ENCODE results near the gene NAP1L1. TPM values are rescaled to one million over a fixed set of nuclear protein-coding genes. Genes with fewer than 3 reads are reported as not detected.

Gene NAP1L1
- total RNA-seq, 2 experiments from 2014 or later: 524 to 558 TPM

DNA sequence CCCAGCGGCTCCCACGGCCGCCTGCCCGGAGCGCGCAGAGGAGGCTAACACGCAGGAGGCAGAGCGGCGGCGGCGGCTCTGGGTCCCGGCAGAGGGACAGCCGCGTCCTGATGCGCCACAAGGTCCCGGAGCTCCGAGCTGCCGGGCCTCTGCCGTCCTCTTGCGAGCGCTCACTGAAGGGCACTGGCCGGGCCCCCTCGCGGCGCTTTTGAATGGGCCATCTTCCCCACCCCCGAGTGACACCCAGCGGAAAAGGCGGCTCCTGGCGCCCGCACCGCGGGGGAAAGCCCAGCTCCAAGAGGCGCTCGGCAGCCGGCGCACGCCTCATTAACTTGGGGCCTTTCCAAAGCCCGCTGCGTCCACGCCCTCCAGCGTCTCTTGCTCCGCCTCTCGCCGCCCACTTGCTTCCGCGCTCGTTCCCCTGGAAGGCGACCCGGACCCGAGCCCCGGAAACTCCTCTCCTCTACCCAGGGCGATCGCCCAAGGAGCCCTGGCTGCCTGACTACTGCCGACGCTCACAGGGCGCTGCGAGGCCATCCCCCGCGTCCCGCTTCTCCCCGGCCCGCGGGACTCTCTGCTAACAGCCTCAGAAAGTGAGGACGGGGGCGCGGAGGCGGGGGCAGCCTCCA is 53.0 kb downstream of the NAP1L1 start, which contains the start of gene PHLDA1:
TSS of gene PHLDA1 (minus strand) at position 363 of the 629 bp plus-strand sequence.
- Mint-ChIP-seq H3K4me3 (peak within 1 kb of the TSS; percentile 98), H3K4me1 (peaks cover 60% of the 10 kb centered on the region), H3K27me3 (peaks cover 3% of the 10 kb centered on the region), H3K9me3 (no peaks in the 10 kb centered on the region), H3K27ac (peak within 1 kb of the TSS; percentile 95), H3K36me3 (ENCODE audit: low read depth) (peaks cover 41% of the 10 kb centered on the region)
- ChIA-PET POLR2A (interaction anchor here (0.7 to 6.8 kb wide), 55 partner anchors 9 to 551 kb away, joined by 3 to 246 read pairs (median 4); partner anchors contain the start of genes BBS10, GLIPR1, KRR1 and NAP1L1), CTCF (interaction anchor here (0.8 to 6.1 kb wide), 39 partner anchors 9 to 640 kb away, joined by 3 to 72 read pairs (median 4); partner anchors contain the start of genes GLIPR1 and GLIPR1L2)
- peak; percentile 95 for DNase-seq

DNA sequence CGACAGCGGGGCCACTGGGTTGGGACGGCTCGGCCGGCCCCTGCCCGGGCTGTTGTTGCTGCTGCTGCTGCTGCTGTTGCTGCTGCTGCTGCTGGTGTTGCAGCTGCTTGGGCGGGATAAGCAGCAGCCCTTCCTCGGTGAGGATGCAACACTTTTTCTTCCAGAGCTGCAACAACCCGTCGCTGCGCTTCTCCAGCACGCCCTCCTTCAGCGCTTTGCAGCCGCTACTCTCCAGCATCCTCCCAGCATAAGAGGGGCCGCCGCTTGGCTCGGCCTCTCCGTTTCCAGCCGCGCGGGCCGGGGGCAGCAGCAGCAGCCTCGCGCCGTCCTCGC is 53.4 kb downstream of the NAP1L1 start:
- Mint-ChIP-seq H3K4me1 (peaks cover 65% of the 10 kb centered on the region), H3K27me3 (peaks cover 3% of the 10 kb centered on the region), H3K9me3 (no peaks in the 10 kb centered on the region), H3K4me3 (peak overlapping the region; percentile 98), H3K27ac (peak overlapping the region; percentile 95), H3K36me3 (ENCODE audit: low read depth) (peaks cover 46% of the 10 kb centered on the region)
- DNase-seq: no peak
- ChIA-PET CTCF (interaction anchor here (1.0 to 6.1 kb wide), 34 partner anchors 10 to 640 kb away, joined by 3 to 72 read pairs (median 5); partner anchors contain the start of genes GLIPR1 and GLIPR1L2), POLR2A (interaction anchor here (0.7 to 6.8 kb wide), 48 partner anchors 10 to 551 kb away, joined by 3 to 246 read pairs (median 4); partner anchors contain the start of genes BBS10, GLIPR1, KRR1 and NAP1L1)

DNA sequence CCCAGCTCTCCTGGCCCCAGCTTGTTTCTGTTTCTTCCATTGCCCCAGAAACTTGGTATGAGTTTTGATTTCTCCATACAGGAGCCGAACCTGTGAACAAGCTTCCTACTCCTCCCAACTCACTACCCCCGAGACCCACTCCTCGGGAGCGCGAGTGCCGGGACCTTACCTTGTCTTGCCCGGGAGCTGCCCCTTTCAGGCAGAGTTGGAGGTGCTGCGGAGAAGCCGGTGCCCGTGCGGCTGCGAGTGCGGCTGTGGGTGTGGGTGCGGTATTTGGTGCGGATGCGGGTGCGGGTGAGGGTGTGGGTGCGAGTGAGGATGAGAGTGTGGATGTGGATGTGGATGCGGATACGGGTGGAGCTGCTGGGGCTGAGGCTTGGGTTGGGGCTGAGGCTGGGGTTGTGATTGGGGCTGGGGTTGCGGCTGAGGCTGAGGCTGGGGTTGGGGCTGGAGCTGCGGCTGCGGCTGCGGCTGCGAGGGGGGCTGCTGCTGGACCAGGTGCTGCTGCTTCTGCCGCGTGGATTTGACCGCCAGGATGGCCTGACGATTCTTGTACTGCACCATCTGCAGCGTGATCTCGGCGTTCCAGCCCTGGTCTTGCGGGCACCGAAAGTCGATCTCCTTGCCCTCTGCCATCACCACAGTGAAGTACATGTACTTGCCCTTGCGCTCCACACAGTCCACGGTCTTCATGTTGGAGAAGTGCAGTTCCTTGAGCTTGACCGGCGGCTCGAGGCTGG is 54.0 kb downstream of the NAP1L1 start:
- Mint-ChIP-seq H3K9me3 (no peaks in the 10 kb centered on the region), H3K4me3 (peak overlapping the region; percentile 98), H3K36me3 (ENCODE audit: low read depth) (peaks cover 51% of the 10 kb centered on the region), H3K27me3 (peaks cover 3% of the 10 kb centered on the region), H3K27ac (peak overlapping the region; percentile 95), H3K4me1 (peaks cover 66% of the 10 kb centered on the region)
- POLR2A ChIA-PET: interaction anchor here (0.7 to 6.8 kb wide), 43 partner anchors 10 to 551 kb away, joined by 3 to 246 read pairs (median 5); partner anchors contain the start of genes BBS10, GLIPR1, KRR1 and NAP1L1
- CTCF ChIA-PET: interaction anchor here (0.6 to 6.1 kb wide), 34 partner anchors 10 to 639 kb away, joined by 3 to 72 read pairs (median 5); partner anchors contain the start of genes GLIPR1 and GLIPR1L2
- DNase-seq: peak; percentile 75

DNA sequence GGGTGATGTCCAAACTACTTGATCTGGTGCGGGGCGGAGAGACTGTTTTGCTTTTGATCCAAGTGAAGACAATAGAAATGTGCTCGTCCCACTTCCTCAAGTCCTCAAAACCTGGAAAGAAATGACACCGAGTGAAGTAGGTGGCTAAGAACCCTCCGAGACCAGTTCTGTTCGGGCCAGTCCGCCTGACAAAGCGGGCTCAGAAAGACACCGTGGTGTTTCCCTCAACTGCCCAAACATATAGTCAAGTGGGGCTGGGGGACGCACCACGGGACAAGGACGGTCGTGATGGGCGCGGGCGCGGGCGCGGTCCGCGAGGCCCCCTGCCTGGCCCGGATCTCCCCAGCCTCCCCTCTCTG is 54.5 kb downstream of the NAP1L1 start:
- Mint-ChIP-seq H3K9me3 (no peaks in the 10 kb centered on the region), H3K36me3 (ENCODE audit: low read depth) (peaks cover 55% of the 10 kb centered on the region), H3K27ac (peak overlapping the region; percentile 95), H3K4me1 (peaks cover 68% of the 10 kb centered on the region), H3K4me3 (peak overlapping the region; percentile 98), H3K27me3 (peaks cover 3% of the 10 kb centered on the region)
- peak; percentile 42 for DNase-seq
- POLR2A ChIA-PET: interaction anchor here (0.7 to 6.8 kb wide), 20 partner anchors 9 to 551 kb away, joined by 3 to 246 read pairs (median 8); partner anchors contain the start of genes KRR1 and NAP1L1
- CTCF ChIA-PET: interaction anchor here (0.6 to 6.1 kb wide), 15 partner anchors 9 to 523 kb away, joined by 3 to 72 read pairs (median 11); no protein-coding TSS in a partner anchor

DNA sequence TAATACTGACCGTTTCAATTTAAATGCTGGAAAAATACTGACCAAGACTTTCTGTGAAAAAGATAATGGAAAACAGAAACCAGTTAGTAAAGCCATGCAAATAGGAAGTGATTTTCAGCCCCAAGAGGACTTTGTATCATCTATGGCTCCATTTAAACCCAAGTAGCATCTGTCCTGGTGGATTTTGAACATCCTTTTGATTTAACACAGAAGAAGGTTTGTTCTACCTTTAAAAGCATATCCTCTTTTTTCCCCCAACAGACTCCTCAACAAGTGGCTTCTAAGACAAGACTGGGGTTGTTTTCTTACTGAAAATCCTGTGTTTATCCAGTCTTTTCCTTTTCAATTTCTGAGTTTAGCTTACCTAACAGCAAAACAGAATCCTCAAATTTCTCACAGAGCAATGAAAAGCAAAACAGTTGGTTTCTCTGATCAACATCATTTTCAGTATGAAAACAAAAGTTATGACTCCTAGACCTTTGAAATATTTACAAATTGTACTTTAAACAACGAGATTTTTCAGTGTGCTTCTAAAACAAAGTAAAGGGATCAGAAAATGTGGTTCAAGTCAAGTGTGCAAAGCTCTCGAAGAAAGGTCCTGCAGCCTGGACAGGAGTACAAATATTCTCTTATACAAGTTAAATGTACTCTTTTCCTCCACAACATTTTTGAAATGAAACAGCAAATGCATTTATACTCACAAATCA is 55.8 kb downstream of the NAP1L1 start:
- Mint-ChIP-seq H3K4me1 (peaks cover 69% of the 10 kb centered on the region), H3K27me3 (peaks cover 3% of the 10 kb centered on the region)

DNA sequence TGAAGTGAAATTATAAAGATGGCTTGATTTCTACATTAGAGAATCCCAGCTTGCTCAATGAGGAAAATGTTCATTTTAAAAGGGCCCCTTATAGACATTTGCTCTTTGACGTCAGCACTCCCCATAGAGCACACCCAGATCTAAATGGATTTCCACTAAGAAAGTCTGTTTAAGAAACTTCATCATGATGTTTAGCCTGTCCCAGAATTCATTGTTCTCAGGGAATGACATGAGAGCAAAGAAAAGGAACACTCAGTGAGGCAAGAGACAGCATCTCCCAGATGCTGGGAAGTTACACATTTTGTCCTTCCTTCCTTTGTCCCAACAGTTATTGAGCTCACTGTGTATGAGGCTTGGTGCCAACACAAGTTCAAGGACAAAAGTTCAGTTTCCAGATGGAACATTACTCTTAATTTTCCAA is 57.8 kb downstream of the NAP1L1 start:
- Mint-ChIP-seq H3K9me3 (no peaks in the 10 kb centered on the region), H3K27me3 (peaks cover 3% of the 10 kb centered on the region), H3K27ac (no peak overlapping the region), H3K4me3 (no peak overlapping the region), H3K4me1 (peaks cover 69% of the 10 kb centered on the region), H3K36me3 (ENCODE audit: low read depth) (peaks cover 56% of the 10 kb centered on the region)
- CTCF ChIA-PET: no interaction called here
- DNase-seq: no peak
- POLR2A ChIA-PET: interaction anchor here (0.9 to 6.8 kb wide), 3 partner anchors 36 to 92 kb away, joined by 4 to 123 read pairs (median 4); no protein-coding TSS in a partner anchor

More for the DNA sequence above, 55.8 kb downstream of the NAP1L1 start:
- no peak for DNase-seq
- Mint-ChIP-seq H3K4me3 (peak overlapping the region; percentile 98), H3K9me3 (no peaks in the 10 kb centered on the region), H3K27ac (peak overlapping the region; percentile 95), H3K36me3 (ENCODE audit: low read depth) (peaks cover 59% of the 10 kb centered on the region)
- ChIA-PET CTCF (interaction anchor here (0.6 to 6.1 kb wide), 6 partner anchors 8 to 544 kb away, joined by 3 to 57 read pairs (median 4); no protein-coding TSS in a partner anchor), POLR2A (interaction anchor here (1.0 to 6.8 kb wide), 7 partner anchors 8 to 518 kb away, joined by 3 to 246 read pairs (median 50); partner anchors contain the start of gene KRR1)

DNA sequence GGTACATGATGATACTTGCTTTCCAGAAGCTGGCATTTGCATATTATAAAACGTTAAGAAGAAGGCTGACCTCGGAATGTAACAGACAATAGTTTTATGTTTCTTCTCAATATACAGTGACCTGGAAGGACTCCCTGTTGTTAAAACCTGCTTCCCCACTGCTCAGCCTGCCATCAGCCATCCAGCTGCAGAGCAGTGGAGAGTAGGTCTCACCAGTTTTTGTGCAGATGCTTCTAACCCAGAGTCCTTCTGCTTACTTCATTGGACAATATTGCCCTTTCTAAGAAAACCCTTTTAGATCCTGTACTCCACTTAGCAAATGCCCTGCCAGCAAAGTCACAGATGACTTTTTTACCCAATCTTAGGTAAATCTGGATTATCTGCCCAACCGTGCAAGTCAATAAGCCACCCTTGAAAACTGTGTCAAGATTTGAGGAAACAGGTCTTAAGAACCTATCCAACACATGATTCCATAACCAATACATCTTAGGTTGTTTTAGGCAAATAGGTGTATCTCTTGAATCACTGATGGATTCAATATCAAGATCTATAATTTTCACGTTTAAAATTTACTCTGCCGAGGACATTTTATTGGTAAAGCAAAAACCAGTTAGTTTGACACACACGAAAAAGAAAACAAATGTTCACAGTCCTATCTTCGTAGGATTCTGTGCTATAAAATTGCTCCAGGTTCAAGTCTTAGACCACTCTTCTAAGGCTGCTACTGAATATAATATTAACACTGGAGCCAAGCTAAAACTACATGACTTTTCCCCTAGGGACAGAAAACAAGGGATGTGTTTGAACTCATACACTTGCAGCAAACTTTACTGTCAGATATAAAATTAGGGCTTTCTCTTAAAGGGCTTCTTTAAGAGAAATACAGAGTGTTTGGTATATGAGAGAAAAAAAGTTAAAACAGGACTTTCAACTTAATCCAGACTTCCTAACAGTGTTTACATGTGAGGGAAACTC is 58.6 kb downstream of the NAP1L1 start:
- peak overlapping the region; percentile 38 for H3K27ac Mint-ChIP-seq
- ChIA-PET POLR2A (interaction anchor here (1.0 to 2.1 kb wide), 3 partner anchors 46 to 91 kb away, joined by 4 to 14 read pairs (median 5); no protein-coding TSS in a partner anchor), CTCF (no interaction called here)
- no peaks in the 10 kb centered on the region for H3K9me3 Mint-ChIP-seq
- peaks cover 75% of the 10 kb centered on the region for H3K4me1 Mint-ChIP-seq
- H3K4me3 Mint-ChIP-seq: no peak overlapping the region
- H3K27me3 Mint-ChIP-seq: peaks cover 3% of the 10 kb centered on the region
- H3K36me3 Mint-ChIP-seq (ENCODE audit: low read depth): peaks cover 54% of the 10 kb centered on the region
- DNase-seq: no peak

DNA sequence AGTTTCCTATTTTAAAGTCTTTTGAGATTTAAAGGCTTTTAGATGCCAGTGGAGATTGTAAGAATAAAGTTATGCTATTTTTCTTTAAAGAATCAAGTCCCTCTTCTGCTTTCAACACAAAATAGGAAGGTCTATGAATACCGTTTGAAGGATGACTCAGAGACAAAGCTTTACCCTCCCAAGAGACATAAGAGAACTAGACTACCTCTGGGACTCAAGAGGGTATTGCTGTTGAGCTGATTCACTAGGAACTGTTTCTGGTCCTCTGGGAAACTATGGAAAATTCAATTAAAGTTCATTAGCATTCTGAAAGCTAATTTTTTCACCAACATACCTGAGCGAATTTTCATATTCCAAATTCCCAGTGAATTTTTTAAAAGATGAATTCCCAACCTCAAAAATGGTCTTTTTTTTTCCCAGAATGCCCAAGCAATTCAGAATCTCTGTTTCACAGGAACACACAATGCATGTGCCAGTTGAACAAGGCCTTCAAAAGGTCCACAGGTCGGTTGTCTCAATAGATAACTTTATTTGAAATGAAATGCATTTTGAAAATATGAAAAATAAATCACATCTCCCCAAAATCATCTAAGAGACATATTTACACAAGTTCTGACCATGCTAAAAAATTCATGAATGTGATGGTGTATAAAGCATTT is 59.4 kb downstream of the NAP1L1 start:
- peak overlapping the region; percentile 38 for H3K27ac Mint-ChIP-seq
- DNase-seq: no peak
- H3K9me3 Mint-ChIP-seq: no peaks in the 10 kb centered on the region
- H3K27me3 Mint-ChIP-seq: no peaks in the 10 kb centered on the region
- peaks cover 76% of the 10 kb centered on the region for H3K4me1 Mint-ChIP-seq
- CTCF ChIA-PET: interaction anchor here (0.6 to 1.8 kb wide), 2 partner anchors 208 to 520 kb away, joined by 3 to 5 read pairs; no protein-coding TSS in a partner anchor
- peaks cover 47% of the 10 kb centered on the region for H3K36me3 Mint-ChIP-seq (ENCODE audit: low read depth)
- POLR2A ChIA-PET: interaction anchor here (0.8 to 2.1 kb wide), 6 partner anchors 35 to 535 kb away, joined by 3 to 14 read pairs (median 4); partner anchors contain the start of gene OSBPL8
- H3K4me3 Mint-ChIP-seq: no peak overlapping the region

DNA sequence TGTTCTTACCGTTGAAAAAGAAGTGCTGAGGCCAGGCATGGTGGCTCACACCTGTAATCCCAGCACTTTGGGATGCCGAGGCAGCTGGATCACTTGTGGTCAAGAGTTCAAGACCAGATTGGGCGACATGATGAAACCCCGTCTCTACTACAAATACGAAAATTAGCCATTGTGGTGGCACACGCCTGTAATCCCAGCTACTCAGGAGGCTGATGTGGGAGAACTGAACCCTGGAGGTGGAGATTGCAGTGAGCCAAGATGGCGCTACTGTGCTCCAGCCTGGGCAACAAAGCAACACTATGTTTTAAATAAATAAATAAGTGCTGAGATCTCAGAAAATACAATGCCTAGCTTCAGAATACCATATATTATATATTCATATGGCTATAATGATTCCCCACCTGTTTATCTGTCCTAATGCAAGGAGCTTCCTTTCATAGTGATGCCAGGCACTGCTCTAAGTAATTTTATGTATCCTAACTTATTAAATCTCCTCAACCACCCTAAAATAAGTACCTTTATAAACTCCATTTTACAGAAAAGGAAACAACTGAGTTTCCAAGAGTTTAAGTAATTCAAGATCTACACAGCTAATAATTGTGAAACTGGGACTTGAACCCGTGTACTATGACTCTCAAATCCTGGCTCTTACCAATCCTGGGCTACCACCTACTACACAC is 60.2 kb downstream of the NAP1L1 start:
- H3K4me1 Mint-ChIP-seq: peaks cover 79% of the 10 kb centered on the region
- DNase-seq: no peak
- POLR2A ChIA-PET: interaction anchor here (0.8 to 2.1 kb wide), 7 partner anchors 34 to 535 kb away, joined by 3 to 14 read pairs (median 4); partner anchors contain the start of gene OSBPL8
- peaks cover 39% of the 10 kb centered on the region for H3K36me3 Mint-ChIP-seq (ENCODE audit: low read depth)
- CTCF ChIA-PET: interaction anchor here (0.6 to 1.8 kb wide), 2 partner anchors 207 to 519 kb away, joined by 3 to 5 read pairs; no protein-coding TSS in a partner anchor
- H3K27ac Mint-ChIP-seq: no peak overlapping the region
- H3K27me3 Mint-ChIP-seq: no peaks in the 10 kb centered on the region
- no peak overlapping the region for H3K4me3 Mint-ChIP-seq
- H3K9me3 Mint-ChIP-seq: no peaks in the 10 kb centered on the region

DNA sequence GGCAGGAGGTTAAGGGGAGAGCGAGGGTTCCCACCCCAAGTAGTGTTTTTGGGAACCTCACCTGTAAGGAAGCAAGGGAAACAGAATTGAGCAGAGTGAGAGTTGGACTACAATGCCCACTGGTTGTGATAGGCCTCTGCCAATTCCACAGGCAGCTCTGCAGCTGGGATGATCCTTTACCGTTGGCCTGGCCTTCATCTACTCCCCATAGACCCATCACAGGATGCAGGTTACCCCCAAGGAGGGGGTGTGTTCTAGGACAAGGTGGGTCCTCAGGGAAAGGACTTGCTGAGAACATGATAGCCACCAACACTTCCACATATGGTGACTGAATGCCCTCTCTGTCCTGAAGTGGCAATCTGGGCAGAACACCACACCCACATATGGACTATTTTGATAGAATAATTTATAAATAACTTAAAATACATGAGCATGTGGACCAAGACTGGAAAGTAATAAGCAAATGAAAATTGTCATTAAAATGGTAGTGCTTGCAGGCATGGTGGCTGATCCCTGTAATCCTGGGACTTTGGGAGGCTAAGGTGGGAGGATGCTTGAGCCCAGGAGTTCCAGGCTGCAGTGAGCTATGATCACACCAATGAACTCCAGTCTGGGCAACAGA is 61.3 kb downstream of the NAP1L1 start:
- Mint-ChIP-seq H3K4me1 (peaks cover 79% of the 10 kb centered on the region), H3K4me3 (no peak overlapping the region), H3K9me3 (no peaks in the 10 kb centered on the region), H3K27me3 (no peaks in the 10 kb centered on the region), H3K27ac (no peak overlapping the region), H3K36me3 (ENCODE audit: low read depth) (peaks cover 33% of the 10 kb centered on the region)
- CTCF ChIA-PET: interaction anchor here (1.8 kb wide), 1 partner anchor 206 kb away, joined by 5 read pairs; no protein-coding TSS in a partner anchor
- no peak for DNase-seq
- POLR2A ChIA-PET: interaction anchor here (1.6 to 5.5 kb wide), 2 partner anchors 8 to 89 kb away, joined by 6 to 246 read pairs; partner anchors contain the start of gene PHLDA1
